Mucosa of rectum (tissue), 2 donors: Measurements from ENCODE around the gene COPS6.
A peak's percentile ranks its signal among the peaks of the same experiment; 100 is the strongest.

Experiments used
- H3K27ac ChIP-seq, 2 donors: one replicate each; pipeline ENCODE4 v1.7.0; 2013; ENCODE audit warnings: inconsistent platforms in 2 of 2, low read depth in 2 of 2, low read length in 2 of 2
- H3K27me3 ChIP-seq, 2 donors: one replicate each; pipeline ENCODE4 v1.7.0; 2013; ENCODE audit warnings: low read length in 2 of 2; ENCODE audit not compliant: control insufficient read depth in 2 of 2, insufficient read depth in 2 of 2
- H3K36me3 ChIP-seq, 2 donors: one replicate each; pipeline ENCODE4 v1.7.0; 2013; ENCODE audit warnings: low read length in 2 of 2; ENCODE audit not compliant: control insufficient read depth in 2 of 2, insufficient read depth in 2 of 2
- H3K4me1 ChIP-seq, 2 donors: one replicate each; pipeline ENCODE4 v1.7.0; 2013; ENCODE audit warnings: low read length in 2 of 2, mild to moderate bottlenecking in 1 of 2; ENCODE audit not compliant: control insufficient read depth in 2 of 2, insufficient read depth in 2 of 2
- H3K4me3 ChIP-seq, 2 donors: one replicate each; pipeline ENCODE4 v1.7.0; 2013; ENCODE audit warnings: low read length in 2 of 2
- H3K9ac ChIP-seq, 2 donors: one replicate each; pipeline ENCODE4 v1.7.0; 2013; ENCODE audit warnings: low read length in 2 of 2, low read depth in 1 of 2, mild to moderate bottlenecking in 1 of 2
- H3K9me3 ChIP-seq, 2 donors: one replicate each; pipeline ENCODE4 v1.7.0; 2013; ENCODE audit warnings: low read length in 2 of 2; ENCODE audit not compliant: control insufficient read depth in 2 of 2
- donor health status: healthy.
- donor health status: Normal muscosa, but diverticular disease.

The COPS6 gene

DNA sequence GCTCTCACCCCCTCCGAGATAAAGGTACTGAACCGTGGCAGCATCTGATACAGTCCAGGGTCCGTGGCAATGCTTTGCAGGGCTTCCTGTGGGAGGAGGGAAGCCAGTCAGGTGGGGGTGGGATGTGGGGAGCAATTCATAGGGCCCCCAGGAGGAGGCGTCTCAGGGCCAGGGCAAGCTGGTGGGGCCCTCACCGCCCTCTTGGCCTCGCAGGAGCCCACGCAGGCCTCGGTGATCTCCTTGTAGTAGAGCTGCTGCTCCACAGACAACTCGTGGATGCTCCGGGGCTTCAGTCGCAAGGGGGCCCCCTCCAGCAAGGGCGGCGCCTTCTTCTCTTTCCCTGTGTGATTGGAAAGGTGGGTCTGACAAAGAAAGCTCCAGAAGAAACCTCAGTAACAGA is 23.1 kb downstream of the COPS6 start:
- Histone ChIP-seq H3K27ac (no peak overlapping the region), H3K4me3 (no peak overlapping the region), H3K36me3 (peaks cover 24 to 49% of the 10 kb centered on the region in 2 donors), H3K9ac (no peak overlapping the region), H3K4me1 (no peaks in the 10 kb centered on the region), H3K9me3 (no peaks in the 10 kb centered on the region), H3K27me3 (no peaks in the 10 kb centered on the region)

DNA sequence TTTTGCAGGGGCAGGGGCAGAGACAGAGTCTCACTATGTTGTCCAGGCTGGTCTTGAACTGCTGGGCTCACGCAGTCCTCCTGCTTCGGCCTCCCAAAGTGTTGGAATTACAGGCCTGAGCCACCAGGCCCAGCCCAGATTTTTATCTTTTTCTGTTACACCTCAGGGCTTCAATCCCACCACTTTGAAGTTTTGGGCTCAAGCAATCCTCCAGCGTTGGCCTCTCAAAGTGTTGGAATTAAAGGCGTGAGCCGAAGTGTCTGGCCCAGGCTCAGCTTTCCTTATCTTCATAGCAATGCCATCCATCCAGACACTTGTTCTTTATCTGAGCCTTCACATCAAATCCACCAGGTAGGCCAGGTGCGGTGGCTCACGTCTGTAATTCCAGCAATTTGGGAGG is 26.3 kb downstream of the COPS6 start:
- H3K4me1 ChIP-seq: peaks cover 5% of the 10 kb centered on the region in 2 donors
- no peak overlapping the region for H3K4me3 ChIP-seq
- peaks cover 16 to 24% of the 10 kb centered on the region in 2 donors for H3K36me3 ChIP-seq
- no peaks in the 10 kb centered on the region for H3K9me3 ChIP-seq
- H3K27ac ChIP-seq: no peak overlapping the region
- H3K27me3 ChIP-seq: no peaks in the 10 kb centered on the region
- H3K9ac ChIP-seq: no peak overlapping the region

DNA sequence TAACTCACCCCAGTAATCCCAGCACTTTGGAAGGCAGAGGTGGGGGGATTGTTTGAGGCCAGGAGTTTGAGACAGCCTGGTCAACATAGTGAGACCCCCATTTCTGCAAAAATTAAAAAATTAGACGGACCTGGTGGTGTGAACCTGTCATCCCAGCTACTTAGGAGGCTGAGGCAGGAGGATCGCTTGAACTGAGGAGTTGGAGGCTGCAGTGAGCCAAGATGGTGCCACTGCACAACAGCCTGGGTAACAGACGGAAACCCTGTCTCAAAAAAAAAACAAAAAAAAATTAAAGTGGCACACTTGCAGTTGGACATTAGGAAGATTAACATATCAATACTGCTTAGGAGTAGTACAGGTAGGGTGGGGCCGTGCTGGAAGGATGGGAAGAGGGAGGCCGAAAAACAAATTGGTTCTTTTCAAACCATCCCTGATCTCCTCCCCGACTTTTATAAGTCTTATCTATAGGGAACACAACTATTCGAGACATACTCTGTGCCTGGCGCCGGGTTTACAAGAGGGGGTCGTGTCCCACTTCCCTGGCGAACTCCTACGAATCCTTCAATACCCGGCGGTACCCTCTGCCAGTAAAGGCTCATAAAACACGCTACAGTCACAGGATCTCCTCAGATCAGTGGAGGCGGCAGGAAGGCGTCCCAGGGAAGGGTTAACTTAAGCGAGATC is 29.8 kb downstream of the COPS6 start:
- Histone ChIP-seq H3K9me3 (no peaks in the 10 kb centered on the region), H3K9ac (peak overlapping the region; percentile 68 to 89), H3K27me3 (no peaks in the 10 kb centered on the region), H3K4me3 (peak overlapping the region; percentile 72 to 97), H3K36me3 (peaks cover 3 to 6% of the 10 kb centered on the region in 2 donors), H3K4me1 (peaks cover 13 to 16% of the 10 kb centered on the region in 2 donors), H3K27ac (peak overlapping the region in 1 of 2 donors; percentile 82)

DNA sequence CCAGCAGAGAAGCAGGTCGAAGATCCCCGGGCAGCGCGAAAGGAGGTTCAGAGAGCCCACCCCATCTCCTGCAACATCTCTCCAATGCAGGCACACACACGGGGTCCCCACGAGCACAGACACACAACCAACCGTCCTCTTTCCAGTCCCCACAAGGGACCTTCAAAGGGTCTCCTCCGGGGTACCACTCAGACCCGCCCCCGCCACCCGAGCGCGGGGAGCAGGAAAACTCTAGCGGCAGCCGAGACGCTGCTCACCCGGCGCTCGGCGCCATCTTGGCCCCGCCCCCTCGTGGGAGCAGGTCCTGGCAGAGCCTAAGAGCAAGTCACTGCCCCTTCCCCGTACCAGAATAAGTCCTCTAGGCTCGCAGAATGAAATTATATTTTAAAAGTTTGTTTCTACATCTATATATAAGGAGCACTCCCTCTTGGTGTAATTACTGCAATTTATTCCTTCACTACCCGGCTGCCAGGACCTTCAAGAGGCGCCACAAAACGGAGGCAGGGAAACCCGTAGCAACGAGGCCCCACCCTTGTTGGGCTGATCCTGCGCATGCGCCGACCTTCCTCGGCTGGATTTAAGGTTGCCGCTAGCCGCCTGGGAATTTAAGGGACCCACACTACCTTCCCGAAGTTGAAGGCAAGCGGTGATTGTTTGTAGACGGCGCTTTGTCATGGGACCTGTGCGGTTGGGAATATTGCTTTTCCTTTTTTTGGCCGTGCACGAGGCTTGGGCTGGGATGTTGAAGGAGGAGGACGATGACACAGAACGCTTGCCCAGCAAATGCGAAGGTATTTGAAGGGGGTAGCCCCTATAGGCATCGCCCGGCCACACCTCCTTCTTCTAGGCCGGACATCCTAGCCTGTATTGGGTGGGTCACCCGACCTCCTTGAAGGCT is 30.6 kb downstream of the COPS6 start, which contains the start of the genes CNPY4 and TAF6:
CNPY4 (plus strand) TSS at position 563 of the 898 bp plus-strand sequence; CDS start at position 674, 111 bp downstream.
TAF6 (minus strand) TSS at position 287 of the 898 bp plus-strand sequence. CDS start 5,149 bp downstream, outside the sequence.
- Histone ChIP-seq H3K27me3 (no peaks in the 10 kb centered on the region), H3K9ac (peak within 1 kb of the TSS; percentile 68 to 89), H3K27ac (peak within 1 kb of the TSS; percentile 49 to 82), H3K4me3 (peak within 1 kb of the TSS; percentile 72 to 97), H3K36me3 (no peaks in the 10 kb centered on the region), H3K9me3 (no peaks in the 10 kb centered on the region), H3K4me1 (peaks cover 17 to 20% of the 10 kb centered on the region in 2 donors)

DNA sequence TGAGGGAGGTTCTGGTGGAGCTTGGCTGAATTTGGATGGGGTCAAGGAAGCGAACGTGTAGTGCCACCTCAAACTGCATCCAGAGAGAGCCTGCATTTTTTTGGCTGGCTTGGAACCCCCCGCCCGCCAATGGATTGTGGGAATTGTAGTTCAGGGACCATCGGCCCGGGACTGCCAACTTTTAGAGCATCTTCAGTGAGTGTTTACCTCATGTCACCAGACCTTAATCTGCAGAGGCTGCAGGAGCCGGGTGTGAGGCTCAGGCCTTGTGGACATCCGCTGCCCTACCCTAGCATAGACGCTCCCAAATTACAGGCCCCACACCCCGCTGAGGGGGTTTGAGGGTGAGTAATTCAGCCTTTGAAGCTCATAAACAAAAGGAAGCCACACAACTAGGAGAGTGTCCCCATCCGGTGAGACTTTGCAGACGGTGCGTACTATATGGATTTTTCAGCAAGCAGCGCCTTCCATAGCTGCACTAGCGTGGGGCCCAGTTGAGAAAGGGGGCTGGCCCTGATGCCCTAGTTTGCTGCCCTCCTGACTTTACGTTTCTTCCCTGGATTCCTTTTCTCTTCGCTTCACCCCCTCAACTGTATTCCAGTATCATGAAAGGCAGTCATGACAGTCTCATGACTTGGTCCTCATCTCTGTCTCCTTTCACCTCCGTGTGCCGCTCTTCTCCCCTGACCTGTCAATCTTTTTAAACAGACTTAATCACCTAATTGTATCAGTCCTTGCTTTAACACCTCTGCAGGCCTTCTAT is 31.4 kb downstream of the COPS6 start:
- no peaks in the 10 kb centered on the region for H3K9me3 ChIP-seq
- H3K9ac ChIP-seq: peak overlapping the region; percentile 63 to 68
- H3K4me3 ChIP-seq: peak overlapping the region; percentile 72 to 97
- H3K36me3 ChIP-seq: no peaks in the 10 kb centered on the region
- H3K4me1 ChIP-seq: peaks cover 25 to 28% of the 10 kb centered on the region in 2 donors
- H3K27me3 ChIP-seq: no peaks in the 10 kb centered on the region
- peak overlapping the region; percentile 49 to 82 for H3K27ac ChIP-seq

DNA sequence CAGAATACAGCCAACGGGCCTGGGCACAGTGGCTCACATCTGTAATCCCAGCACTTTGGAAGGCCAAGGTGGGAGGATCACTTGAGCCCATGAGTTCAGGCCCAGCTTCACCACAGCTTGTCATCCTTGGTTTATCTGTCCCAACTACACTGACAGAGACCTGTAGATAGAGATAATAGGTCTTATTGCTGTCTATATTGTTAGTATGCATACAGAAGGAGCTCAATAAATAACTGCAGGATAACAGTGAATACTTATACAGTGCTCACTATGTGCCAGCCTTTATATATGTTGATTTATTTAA is 31.9 kb downstream of the COPS6 start:
- H3K4me1 ChIP-seq: peaks cover 28 to 32% of the 10 kb centered on the region in 2 donors
- peak overlapping the region in 1 of 2 donors; percentile 97 for H3K4me3 ChIP-seq

DNA sequence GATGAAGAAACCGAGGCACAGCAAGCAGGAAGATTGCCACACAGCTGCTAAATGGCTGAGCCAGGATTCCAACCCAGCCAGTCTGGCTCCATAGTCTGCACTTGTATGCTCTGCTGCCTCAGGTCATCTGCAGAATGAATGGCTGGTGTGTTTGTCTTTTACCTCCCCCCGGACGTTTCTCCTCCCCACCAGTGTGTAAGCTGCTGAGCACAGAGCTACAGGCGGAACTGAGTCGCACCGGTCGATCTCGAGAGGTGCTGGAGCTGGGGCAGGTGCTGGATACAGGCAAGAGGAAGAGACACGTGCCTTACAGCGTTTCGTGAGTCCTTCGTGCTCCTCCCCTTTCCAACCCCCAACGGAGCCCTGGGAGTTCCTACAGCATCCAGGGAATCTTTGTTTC is 33.3 kb downstream of the COPS6 start:
- H3K27ac ChIP-seq: no peak overlapping the region
- H3K9ac ChIP-seq: no peak overlapping the region
- H3K36me3 ChIP-seq: no peaks in the 10 kb centered on the region
- no peak overlapping the region for H3K4me3 ChIP-seq
- H3K4me1 ChIP-seq: peaks cover 31 to 34% of the 10 kb centered on the region in 2 donors
- H3K27me3 ChIP-seq: no peaks in the 10 kb centered on the region
- no peaks in the 10 kb centered on the region for H3K9me3 ChIP-seq

More for the DNA sequence above, 31.9 kb downstream of the COPS6 start:
- Histone ChIP-seq H3K9me3 (no peaks in the 10 kb centered on the region), H3K27me3 (no peaks in the 10 kb centered on the region), H3K9ac (no peak overlapping the region), H3K27ac (peak overlapping the region in 1 of 2 donors; percentile 82), H3K36me3 (no peaks in the 10 kb centered on the region)

DNA sequence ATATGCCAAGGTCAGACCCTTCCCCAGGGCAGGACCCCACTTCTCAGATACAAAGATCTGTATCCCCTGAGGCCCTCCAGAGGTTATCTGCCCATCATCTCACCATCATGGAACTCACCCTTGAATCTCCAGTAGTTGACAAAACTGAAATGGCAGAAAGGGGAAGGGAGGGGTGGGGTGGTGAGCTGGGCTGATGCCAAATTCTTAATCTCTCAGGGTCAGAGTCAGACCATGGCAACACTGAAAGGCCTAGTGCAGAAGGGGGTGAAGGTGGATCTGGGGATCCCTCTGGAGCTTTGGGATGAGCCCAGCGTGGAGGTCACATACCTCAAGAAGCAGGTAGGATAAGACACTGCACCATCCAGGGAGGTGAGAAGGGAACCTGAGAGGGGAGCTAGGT is 33.8 kb downstream of the COPS6 start:
- H3K9ac ChIP-seq: no peak overlapping the region
- H3K27ac ChIP-seq: no peak overlapping the region
- H3K4me3 ChIP-seq: no peak overlapping the region
- H3K9me3 ChIP-seq: no peaks in the 10 kb centered on the region
- peaks cover 33 to 34% of the 10 kb centered on the region in 2 donors for H3K4me1 ChIP-seq
- H3K36me3 ChIP-seq: no peaks in the 10 kb centered on the region
- H3K27me3 ChIP-seq: no peaks in the 10 kb centered on the region

DNA sequence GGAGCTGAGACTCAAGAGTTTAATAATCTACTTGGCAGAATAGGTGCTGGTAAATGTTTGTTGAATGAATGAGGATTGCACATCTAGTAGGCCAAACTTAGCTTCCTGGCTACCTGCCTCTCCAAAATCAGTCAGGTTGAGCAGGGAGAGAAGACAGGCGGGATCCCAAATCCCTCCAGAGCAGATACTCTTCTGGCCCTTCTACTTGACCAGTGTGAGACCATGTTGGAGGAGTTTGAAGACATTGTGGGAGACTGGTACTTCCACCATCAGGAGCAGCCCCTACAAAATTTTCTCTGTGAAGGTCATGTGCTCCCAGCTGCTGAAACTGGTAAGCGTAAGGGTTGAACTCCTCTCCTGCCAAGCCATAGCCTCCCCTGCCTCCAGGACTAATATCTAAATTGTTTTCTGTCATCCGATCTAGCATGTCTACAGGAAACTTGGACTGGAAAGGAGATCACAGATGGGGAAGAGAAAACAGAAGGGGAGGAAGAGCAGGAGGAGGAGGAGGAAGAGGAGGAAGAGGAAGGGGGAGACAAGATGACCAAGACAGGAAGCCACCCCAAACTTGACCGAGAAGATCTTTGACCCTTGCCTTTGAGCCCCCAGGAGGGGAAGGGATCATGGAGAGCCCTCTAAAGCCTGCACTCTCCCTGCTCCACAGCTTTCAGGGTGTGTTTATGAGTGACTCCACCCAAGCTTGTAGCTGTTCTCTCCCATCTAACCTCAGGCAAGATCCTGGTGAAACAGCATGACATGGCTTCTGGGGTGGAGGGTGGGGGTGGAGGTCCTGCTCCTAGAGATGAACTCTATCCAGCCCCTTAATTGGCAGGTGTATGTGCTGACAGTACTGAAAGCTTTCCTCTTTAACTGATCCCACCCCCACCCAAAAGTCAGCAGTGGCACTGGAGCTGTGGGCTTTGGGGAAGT is 35.8 kb downstream of the COPS6 start:
- Histone ChIP-seq H3K27ac (peak overlapping the region; percentile 98 to 99), H3K9me3 (no peaks in the 10 kb centered on the region), H3K9ac (peak overlapping the region; percentile 42 to 98), H3K36me3 (no peaks in the 10 kb centered on the region), H3K4me3 (peak overlapping the region in 1 of 2 donors; percentile 58), H3K4me1 (peaks cover 37 to 38% of the 10 kb centered on the region in 2 donors), H3K27me3 (no peaks in the 10 kb centered on the region)
